Left cardiac atrium (tissue), 4 donors: ENCODE data around the gene ANP32B. TPM values are rescaled to one million over a fixed set of nuclear protein-coding genes. Genes with fewer than 3 reads are reported as not detected.
"Not testable (repeated sequence)": the region's sequence is repeated elsewhere in the genome, so short reads cannot be mapped to it uniquely, and the experiment has no call there.

Source experiments
- ATAC-seq, 2 donors: fragments of 200-7000 bp; cut with Tn5 transposase; one replicate each; pipeline ENCODE4 v1.9.1; 2020; ENCODE audit warnings: mild to moderate bottlenecking in 2 of 2, moderate library complexity in 2 of 2
- DNase-seq: peaks from one replicate; pipeline ENCODE4 v3.0.0-alpha.2; 2020
- intact Hi-C, 2 donors: fragments of 100-400 bp; cut with DNase I; formaldehyde crosslinking; loops; one replicate each; pipeline versions ENCODE4 v1.14.1 to v1.15.1; 2022 to 2023
- long read RNA-seq: library from polyadenylated mRNA; unstranded; transcript quantifications from one replicate; pipeline ENCODE4 v2.0.0, GENCODE V29; 2021
- total RNA-seq, 2 donors: library from RNA; stranded (reverse); fragmentation: NEBNext Ultra II Directional; extraction: Animal tissue kit (Norgen Biotek cat#: 25700); gene quantifications; one replicate each; pipeline ENCODE4 v1.2.1, GENCODE V29; 2021
- donor health status: DM: no; HTN: yes; CAD: no.
- donor health status: DM: no; HTN: yes; CAD: no; lungs with severe emphysema.
- donor health status: DM: yes; HTN: yes; CAD: no.
- donor health status: Dilated cardiomyopathy.

The ANP32B gene
- total RNA-seq = 10 to 100 TPM; 55.2 to 70.2 TPM
- long read RNA-seq, transcript ANP32B-201 (7 exons, 1,463 nt) = major isoform, 68 of 70 reads
- long read RNA-seq, partial matches to known transcripts = 0 of 70 reads
- long read RNA-seq, other reads (novel, unspliced or antisense) = 2 of 70 reads

DNA sequence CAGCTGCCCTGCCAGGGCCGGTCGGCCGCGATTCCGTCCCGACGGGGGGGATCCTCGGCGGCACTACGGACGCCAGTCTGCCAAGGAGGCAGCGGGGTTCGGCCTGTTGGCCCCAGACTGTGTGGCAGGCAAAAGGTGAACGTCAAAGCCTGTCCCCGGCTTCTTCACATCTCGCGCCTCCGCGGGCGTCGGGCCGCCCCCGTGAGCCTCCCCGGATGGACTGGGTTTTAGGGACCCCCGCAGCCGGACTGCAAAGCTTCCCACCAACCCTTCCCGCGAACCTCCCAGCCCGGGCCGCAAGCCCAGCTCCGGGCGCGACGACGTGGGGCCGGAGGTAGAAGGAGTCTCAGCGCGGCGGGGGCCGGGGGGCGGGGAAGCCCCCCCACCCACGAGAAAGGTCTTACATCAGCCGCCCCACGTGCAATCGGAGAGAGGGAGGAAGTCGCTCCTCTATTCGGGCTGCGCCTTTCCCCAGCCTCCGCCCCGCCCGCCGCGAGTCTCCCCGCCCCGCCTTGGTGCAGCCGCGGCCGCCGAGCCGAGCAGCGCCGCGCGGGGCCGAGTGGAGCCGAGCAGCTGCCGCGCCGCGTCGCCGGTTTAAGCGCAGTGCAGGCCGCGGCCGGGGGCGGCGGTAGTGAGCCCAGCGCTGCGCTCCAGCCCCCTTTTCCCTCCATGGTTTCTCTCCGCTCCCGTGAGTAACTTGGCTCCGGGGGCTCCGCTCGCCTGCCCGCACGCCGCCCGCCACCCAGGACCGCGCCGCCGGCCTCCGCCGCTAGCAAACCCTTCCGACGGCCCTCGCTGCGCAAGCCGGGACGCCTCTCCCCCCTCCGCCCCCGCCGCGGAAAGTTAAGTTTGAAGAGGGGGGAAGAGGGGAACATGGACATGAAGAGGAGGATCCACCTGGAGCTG, at the start of gene ANP32B:
Gene ANP32B, plus strand, starts transcription at position 659 of the 906 bp plus-strand sequence. Its CDS starts 215 bp downstream, at position 874.
- intact Hi-C loops = loop anchor here in 1 of 2 donors (2.0 to 10.0 kb wide), 3 partner anchors 52 to 274 kb away; partner anchors contain the start of genes TBC1D2 and TRMO
- DNase-seq (peak; percentile 93), ATAC-seq (peak; percentile 91 to 95)

DNA sequence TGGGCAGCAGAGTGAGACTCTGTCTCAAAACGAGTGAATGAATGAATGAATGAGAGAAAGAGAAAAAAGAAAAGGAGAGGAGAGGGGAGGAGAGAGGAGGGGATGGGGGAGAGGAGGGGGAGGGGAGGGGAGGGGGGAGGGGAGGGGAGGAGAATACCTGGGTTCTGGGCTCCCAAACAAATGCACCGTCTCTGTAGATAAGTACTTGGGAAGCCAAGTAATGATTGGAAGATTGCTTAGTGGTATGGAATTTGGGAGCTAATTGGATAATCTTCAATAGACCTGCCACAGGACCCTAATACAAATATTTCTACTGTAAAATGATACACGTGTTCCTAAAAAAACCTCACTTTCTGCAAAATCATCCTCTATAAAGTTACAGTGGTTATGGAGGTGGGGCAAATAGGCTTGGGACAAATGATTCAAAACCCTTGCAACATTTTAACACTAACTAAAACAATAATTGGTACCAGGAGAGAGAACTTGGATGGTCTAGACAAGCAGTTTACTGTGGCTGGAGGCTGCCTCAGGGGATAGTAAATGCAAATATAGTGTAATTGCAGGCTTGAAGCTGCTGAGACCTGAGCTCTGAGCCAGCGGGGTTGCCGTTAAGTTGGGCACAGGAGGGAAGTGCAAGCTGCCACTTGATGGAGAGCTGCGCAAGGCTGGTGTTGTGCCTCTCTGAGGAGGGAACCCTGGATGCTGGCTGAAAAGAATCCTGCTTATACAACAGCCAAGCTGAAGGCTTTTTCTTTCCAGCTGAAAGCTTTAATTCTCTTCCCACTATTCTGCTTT, 48.6 kb upstream of the ANP32B start:
- DNase-seq (no peak), ATAC-seq (no peak)
- intact Hi-C loops = no loop called here

GRCh38 chr9:97935276-97935675, 47.9 kb upstream of the ANP32B start:
- intact Hi-C loops = no loop called here
- ATAC-seq = no peak
- DNase-seq = no peak

DNA sequence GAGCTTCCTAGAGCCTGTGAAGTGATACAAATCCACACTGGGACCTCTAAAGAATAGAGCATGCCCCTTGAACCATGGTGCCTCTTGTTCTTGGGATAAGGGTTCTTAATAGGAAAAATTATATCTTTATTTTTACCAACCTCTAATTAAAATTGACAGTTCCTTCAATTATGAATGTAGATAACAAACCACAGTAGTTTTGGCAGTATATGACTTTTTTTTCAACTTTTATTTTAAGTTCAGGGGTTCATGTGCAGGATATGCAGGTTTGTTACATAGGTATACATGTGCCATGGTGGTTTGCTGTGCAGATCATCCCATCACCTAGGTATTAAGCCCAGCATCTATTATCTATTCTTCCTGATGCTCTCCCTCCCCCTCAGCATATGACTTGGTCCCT, 46.1 kb upstream of the ANP32B start:
- ATAC-seq (no peak), DNase-seq (no peak)
- intact Hi-C loops = no loop called here

GRCh38 chr9:97938081-97938644, 45.0 kb upstream of the ANP32B start, which contains the start of gene HEMGN:
TSS of gene HEMGN (minus strand) at chr9:97938172. CDS start at chr9:97938136, 36 bp downstream.
- intact Hi-C loops = no loop called here
- ATAC-seq (no peak), DNase-seq (no peak)

GRCh38 chr9:97940233-97940632, 42.9 kb upstream of the ANP32B start:
- DNase-seq = no peak
- ATAC-seq = no peak
- intact Hi-C loops = no loop called here

- DNase-seq = no peak
- intact Hi-C loops = no loop called here
- no peak for ATAC-seq
Measured at GRCh38 chr9:97940741-97941140, 42.4 kb upstream of the ANP32B start.

DNA sequence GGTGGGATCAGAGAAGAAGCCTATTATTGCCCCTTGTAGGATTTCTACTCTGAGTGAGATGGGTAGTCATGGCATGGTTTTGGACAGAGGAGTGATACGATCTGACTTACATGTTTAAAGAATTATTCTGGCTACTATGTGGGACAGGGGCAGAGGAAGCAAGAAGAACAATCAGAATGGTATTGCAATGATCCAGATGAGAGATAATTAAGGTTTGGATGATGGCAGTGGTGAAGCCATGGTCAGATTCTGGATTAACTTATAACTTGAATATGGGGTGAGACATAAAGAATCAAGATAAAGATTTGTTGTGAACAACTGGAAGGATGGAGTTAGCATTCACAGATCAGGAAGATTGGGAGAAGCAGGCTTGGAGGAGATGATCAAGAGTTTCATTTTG, 41.8 kb upstream of the ANP32B start:
- intact Hi-C loops = no loop called here
- no peak for ATAC-seq
- DNase-seq = no peak

- DNase-seq (no peak), ATAC-seq (no peak)
- intact Hi-C loops = no loop called here
Measured at GRCh38 chr9:97943308-97943855, 39.8 kb upstream of the ANP32B start.

DNA sequence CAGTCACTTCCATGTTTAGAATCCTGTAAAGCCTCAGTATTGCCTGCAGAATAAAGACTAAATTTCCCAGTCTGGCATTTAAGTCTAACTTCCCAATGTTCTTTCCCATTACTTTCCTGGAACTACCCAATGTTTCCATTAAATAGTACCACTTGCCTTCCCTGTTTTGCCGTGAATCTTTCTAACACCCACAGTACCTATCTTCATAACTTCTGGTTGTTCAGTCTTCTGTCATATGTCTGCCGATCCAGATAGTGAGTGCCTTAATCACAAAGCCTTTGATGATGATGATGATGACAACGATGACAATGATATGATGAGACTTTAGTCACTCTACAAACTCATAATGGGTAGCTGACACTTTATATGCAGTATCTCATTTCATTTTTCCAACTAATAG, 38.5 kb upstream of the ANP32B start:
- DNase-seq (no peak), ATAC-seq (no peak)
- intact Hi-C loops = no loop called here

- ATAC-seq, DNase-seq, intact Hi-C loops: not testable (repeated sequence)
Measured at GRCh38 chr9:97945470-97945869, 37.7 kb upstream of the ANP32B start.

DNA sequence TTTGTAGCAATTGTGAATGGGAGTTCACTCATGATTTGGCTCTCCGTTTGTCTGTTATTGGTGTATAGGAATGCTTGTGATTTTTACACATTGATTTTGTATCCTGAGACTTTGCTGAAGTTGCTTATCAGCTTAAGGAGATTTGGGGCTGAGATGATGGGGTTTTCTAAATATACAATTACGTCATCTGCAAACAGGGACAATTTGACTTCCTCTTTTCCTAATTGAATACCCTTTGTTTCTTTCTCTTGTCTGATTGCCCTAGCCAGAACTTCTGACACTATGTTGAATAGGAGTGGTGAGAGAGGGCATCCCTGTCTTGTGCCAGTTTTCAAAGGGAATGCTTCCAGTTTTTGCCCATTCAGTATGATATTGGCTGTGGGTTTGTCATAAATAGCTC, 36.0 kb upstream of the ANP32B start:
- DNase-seq, ATAC-seq, intact Hi-C loops: not testable (repeated sequence)

GRCh38 chr9:97950873-97951272, 32.3 kb upstream of the ANP32B start:
- ATAC-seq, intact Hi-C loops, DNase-seq: not testable (repeated sequence)

DNA sequence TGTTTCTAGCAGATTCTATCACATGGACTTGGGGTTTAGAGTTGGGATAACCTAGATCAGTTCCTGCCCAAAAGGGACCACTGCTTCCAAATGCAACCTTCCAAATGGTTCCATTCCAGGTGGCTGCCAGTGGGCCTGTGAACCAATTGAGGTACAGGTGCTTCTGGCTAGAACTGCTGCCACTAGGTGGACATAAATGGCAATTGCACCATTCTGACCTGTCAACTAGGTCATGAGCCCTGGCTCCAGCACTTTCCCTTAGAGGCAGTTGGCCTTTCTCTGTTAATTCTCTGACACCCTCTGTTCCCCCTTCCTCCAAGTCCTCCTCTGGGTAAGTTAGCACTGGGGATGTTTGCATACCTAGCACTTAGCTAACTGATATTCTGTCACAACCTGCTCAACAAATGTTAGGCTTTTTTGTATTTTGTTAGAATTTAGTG, 28.6 kb upstream of the ANP32B start:
- intact Hi-C loops = no loop called here
- DNase-seq (no peak), ATAC-seq (no peak)

GRCh38 chr9:97956331-97956730, 26.8 kb upstream of the ANP32B start:
- intact Hi-C loops = no loop called here
- no peak for ATAC-seq
- no peak for DNase-seq

- no peak for DNase-seq
- ATAC-seq = no peak
- intact Hi-C loops = no loop called here
Measured at GRCh38 chr9:97958812-97959511, 24.2 kb upstream of the ANP32B start.

GRCh38 chr9:97959585-97959984, 23.6 kb upstream of the ANP32B start:
- DNase-seq (no peak), ATAC-seq (no peak)
- intact Hi-C loops = no loop called here

GRCh38 chr9:97960678-97961328, 22.3 kb upstream of the ANP32B start:
- DNase-seq, intact Hi-C loops, ATAC-seq: not testable (repeated sequence)
